ENCODE data around the gene ATP12A.

ATP12A gene

DNA sequence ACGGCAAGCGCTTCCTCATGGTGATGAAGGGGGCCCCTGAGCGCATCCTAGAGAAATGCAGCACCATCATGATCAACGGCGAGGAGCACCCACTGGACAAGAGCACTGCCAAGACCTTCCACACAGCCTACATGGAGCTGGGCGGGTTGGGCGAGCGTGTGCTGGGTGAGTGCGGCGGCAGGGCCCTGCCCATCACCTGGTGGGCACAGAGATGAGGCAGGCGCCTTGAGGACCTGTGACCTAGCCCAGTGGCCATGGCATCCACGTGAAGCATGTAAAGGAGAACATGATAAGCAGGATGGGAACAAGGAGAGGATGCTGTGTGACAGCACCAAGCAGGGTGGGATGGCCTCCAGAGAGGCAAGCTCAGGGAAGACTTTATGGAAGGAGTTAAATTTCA lies 18.5 kb downstream of the ATP12A start:
- TF ChIP-seq, protein P1, sequence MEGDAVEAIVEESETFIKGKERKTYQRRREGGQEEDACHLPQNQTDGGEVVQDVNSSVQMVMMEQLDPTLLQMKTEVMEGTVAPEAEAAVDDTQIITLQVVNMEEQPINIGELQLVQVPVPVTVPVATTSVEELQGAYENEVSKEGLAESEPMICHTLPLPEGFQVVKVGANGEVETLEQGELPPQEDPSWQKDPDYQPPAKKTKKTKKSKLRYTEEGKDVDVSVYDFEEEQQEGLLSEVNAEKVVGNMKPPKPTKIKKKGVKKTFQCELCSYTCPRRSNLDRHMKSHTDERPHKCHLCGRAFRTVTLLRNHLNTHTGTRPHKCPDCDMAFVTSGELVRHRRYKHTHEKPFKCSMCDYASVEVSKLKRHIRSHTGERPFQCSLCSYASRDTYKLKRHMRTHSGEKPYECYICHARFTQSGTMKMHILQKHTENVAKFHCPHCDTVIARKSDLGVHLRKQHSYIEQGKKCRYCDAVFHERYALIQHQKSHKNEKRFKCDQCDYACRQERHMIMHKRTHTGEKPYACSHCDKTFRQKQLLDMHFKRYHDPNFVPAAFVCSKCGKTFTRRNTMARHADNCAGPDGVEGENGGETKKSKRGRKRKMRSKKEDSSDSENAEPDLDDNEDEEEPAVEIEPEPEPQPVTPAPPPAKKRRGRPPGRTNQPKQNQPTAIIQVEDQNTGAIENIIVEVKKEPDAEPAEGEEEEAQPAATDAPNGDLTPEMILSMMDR (conservative IDR thresholded peaks at IDR 0.05; ENCODE audit: low read length): no peak
- TF ChIP-seq EZH2phosphoT487 (IDR thresholded peaks at IDR 0.05; ENCODE audit: borderline replicate concordance): no peak
- H3K9me3 ChIP-seq (ENCODE audit: insufficient read depth, low read depth, low read length): no peaks in the 10 kb centered on the region
- H3K36me3 ChIP-seq (ENCODE audit: insufficient read depth, low read length): no peaks in the 10 kb centered on the region
- no peak overlapping the region for H3K9ac ChIP-seq (ENCODE audit: low read depth, low read length, poor library complexity, severe bottlenecking)
- no peaks in the 10 kb centered on the region for H3K79me2 ChIP-seq (ENCODE audit: insufficient read depth, low read length)
- H3F3A ChIP-seq (ENCODE audit: low read depth): no peaks in the 10 kb centered on the region
- peaks cover 3% of the 10 kb centered on the region for H3K4me1 ChIP-seq (ENCODE audit: insufficient read depth, low read length, poor library complexity, severe bottlenecking)
- H3K9me2 ChIP-seq (replicated peaks; ENCODE audit: low read depth, low read length): no peaks in the 10 kb centered on the region
- no peak overlapping the region for H2AFZ ChIP-seq (ENCODE audit: low read length)
- H4K20me1 ChIP-seq (ENCODE audit: insufficient read depth, low read length, poor library complexity, severe bottlenecking): no peaks in the 10 kb centered on the region
- H3K4me2 ChIP-seq (ENCODE audit: low read depth, low read length, poor library complexity, severe bottlenecking): no peak overlapping the region
- H3K4me3 ChIP-seq (ENCODE audit: low read length, poor library complexity, severe bottlenecking): no peak overlapping the region
- H3K27me3 ChIP-seq (ENCODE audit: insufficient read depth, low read length, poor library complexity, severe bottlenecking): no peaks in the 10 kb centered on the region

DNA sequence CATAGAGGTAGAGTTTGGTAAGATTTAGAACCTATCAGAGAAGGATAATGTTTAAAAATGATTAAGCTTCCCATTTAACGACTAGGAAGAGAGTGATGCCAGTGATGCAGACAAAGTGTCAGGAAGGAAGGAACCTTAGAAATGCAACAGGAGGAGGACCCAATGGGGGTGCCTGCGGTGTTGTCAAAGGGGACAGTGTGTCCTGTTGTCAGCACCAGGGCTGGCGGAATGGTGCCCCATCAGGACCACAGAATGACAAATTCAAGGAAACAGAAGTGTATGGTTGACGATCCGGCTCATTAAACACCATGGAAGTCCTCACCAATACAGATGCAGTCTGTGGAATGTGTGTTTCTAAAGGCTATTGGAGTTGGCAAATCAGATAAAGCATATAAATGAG lies 19.3 kb downstream of the ATP12A start:
- TF ChIP-seq EZH2phosphoT487 (IDR thresholded peaks at IDR 0.05; ENCODE audit: borderline replicate concordance): no peak
- TF ChIP-seq, protein P1 (conservative IDR thresholded peaks at IDR 0.05; ENCODE audit: low read length): no peak
- Histone ChIP-seq H3K4me3 (ENCODE audit: low read length, poor library complexity, severe bottlenecking) (no peak overlapping the region), H3K4me2 (ENCODE audit: low read depth, low read length, poor library complexity, severe bottlenecking) (no peak overlapping the region), H3K9me2 (replicated peaks; ENCODE audit: low read depth, low read length) (no peaks in the 10 kb centered on the region), H2AFZ (ENCODE audit: low read length) (no peak overlapping the region), H3K27me3 (ENCODE audit: insufficient read depth, low read length, poor library complexity, severe bottlenecking) (no peaks in the 10 kb centered on the region), H3K9me3 (ENCODE audit: insufficient read depth, low read depth, low read length) (no peaks in the 10 kb centered on the region), H3K4me1 (ENCODE audit: insufficient read depth, low read length, poor library complexity, severe bottlenecking) (peaks cover 5% of the 10 kb centered on the region), H4K20me1 (ENCODE audit: insufficient read depth, low read length, poor library complexity, severe bottlenecking) (no peaks in the 10 kb centered on the region), H3K9ac (ENCODE audit: low read depth, low read length, poor library complexity, severe bottlenecking) (no peak overlapping the region), H3K36me3 (ENCODE audit: insufficient read depth, low read length) (no peaks in the 10 kb centered on the region), H3F3A (ENCODE audit: low read depth) (no peaks in the 10 kb centered on the region), H3K79me2 (ENCODE audit: insufficient read depth, low read length) (no peaks in the 10 kb centered on the region)

GRCh38 chr13:24700539-24700938 lies 20.3 kb downstream of the ATP12A start:
- Histone ChIP-seq H3K4me1 (ENCODE audit: insufficient read depth, low read length, poor library complexity, severe bottlenecking) (peaks cover 10% of the 10 kb centered on the region), H3K9me3 (ENCODE audit: insufficient read depth, low read depth, low read length) (no peaks in the 10 kb centered on the region), H3K9me2 (replicated peaks; ENCODE audit: low read depth, low read length) (no peaks in the 10 kb centered on the region), H3F3A (ENCODE audit: low read depth) (no peaks in the 10 kb centered on the region), H3K36me3 (ENCODE audit: insufficient read depth, low read length) (no peaks in the 10 kb centered on the region), H3K27me3 (ENCODE audit: insufficient read depth, low read length, poor library complexity, severe bottlenecking) (no peaks in the 10 kb centered on the region), H4K20me1 (ENCODE audit: insufficient read depth, low read length, poor library complexity, severe bottlenecking) (no peaks in the 10 kb centered on the region), H3K79me2 (ENCODE audit: insufficient read depth, low read length) (no peaks in the 10 kb centered on the region), H3K4me3 (ENCODE audit: low read length, poor library complexity, severe bottlenecking) (no peak overlapping the region), H2AFZ (ENCODE audit: low read length) (no peak overlapping the region), H3K4me2 (ENCODE audit: low read depth, low read length, poor library complexity, severe bottlenecking) (no peak overlapping the region), H3K9ac (ENCODE audit: low read depth, low read length, poor library complexity, severe bottlenecking) (no peak overlapping the region)
- TF ChIP-seq, protein P1 (conservative IDR thresholded peaks at IDR 0.05; ENCODE audit: low read length): no peak
- TF ChIP-seq EZH2phosphoT487 (IDR thresholded peaks at IDR 0.05; ENCODE audit: borderline replicate concordance): no peak
